ENCODE results near the gene DUSP8. TPM values are rescaled to one million over a fixed set of nuclear protein-coding genes. Genes with fewer than 3 reads are reported as not detected.
"Not testable (repeated sequence)": the region's sequence is repeated elsewhere in the genome, so short reads cannot be mapped to it uniquely, and the experiment has no call there.

DUSP8 gene
- total RNA-seq, 2 experiments from 2014 or later, result 83.9 to 91.2 TPM

DNA sequence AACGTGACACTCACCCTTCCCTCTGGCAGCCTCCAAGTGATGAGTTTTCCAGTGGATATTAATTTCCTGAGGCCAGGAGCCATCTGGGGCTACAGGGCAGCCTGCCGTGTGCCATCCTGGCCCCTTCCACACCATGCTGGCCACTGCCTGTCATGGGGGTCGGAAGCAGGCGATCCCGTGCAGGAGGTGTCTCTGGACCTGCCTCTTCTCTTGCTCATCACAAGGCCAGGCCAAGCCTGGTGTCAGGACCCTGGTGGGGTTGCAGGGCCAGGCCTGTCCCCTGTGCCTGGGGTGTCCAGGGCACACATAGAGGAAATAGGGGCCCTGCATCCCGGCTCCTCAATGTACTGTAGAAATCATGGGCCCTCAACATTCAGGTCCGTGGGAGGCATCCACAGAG lies 32.6 kb upstream of the DUSP8 start:
- no peaks in the 10 kb centered on the region for H3K36me3 ChIP-seq (ENCODE audit: insufficient read depth, low read length)
- DNase-seq, result no peak
- peaks cover 0 to 3% of the 10 kb centered on the region in 2 experiments for H3K27me3 ChIP-seq (ENCODE audit: control insufficient read depth in 1 of 2, insufficient read depth in 2 of 2, low read length in 2 of 2)
- no peak overlapping the region for H3K4me3 Mint-ChIP-seq
- ChIA-PET POLR2A (interaction anchor here (0.8 kb wide), 1 partner anchor 31 kb away, joined by 4 read pairs; no protein-coding TSS in a partner anchor), CTCF (no interaction called here)
- no peak for ATAC-seq (ENCODE audit: poor library complexity)
- TF ChIP-seq, protein P1, sequence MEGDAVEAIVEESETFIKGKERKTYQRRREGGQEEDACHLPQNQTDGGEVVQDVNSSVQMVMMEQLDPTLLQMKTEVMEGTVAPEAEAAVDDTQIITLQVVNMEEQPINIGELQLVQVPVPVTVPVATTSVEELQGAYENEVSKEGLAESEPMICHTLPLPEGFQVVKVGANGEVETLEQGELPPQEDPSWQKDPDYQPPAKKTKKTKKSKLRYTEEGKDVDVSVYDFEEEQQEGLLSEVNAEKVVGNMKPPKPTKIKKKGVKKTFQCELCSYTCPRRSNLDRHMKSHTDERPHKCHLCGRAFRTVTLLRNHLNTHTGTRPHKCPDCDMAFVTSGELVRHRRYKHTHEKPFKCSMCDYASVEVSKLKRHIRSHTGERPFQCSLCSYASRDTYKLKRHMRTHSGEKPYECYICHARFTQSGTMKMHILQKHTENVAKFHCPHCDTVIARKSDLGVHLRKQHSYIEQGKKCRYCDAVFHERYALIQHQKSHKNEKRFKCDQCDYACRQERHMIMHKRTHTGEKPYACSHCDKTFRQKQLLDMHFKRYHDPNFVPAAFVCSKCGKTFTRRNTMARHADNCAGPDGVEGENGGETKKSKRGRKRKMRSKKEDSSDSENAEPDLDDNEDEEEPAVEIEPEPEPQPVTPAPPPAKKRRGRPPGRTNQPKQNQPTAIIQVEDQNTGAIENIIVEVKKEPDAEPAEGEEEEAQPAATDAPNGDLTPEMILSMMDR (IDR thresholded peaks at IDR 0.05), result no peak
- H3K27ac Mint-ChIP-seq, result no peak overlapping the region
- peaks cover 8% of the 10 kb centered on the region for H3K4me1 Mint-ChIP-seq (ENCODE audit: low read depth)
- H3K27ac ChIP-seq (ENCODE audit: low read depth in 1 of 2, low read length in 2 of 2), result no peak overlapping the region
- no peaks in the 10 kb centered on the region for H3K9me3 Mint-ChIP-seq
- intact Hi-C loops (cut with DNase I, micrococcal nuclease), result no loop called here
- no peak overlapping the region for H3K4me3 ChIP-seq (ENCODE audit: low read length)
- H3K36me3 Mint-ChIP-seq (ENCODE audit: low read depth), result no peaks in the 10 kb centered on the region
- peaks cover 15% of the 10 kb centered on the region for H3K4me1 ChIP-seq (ENCODE audit: insufficient read depth, low read length)
- peaks cover 35% of the 10 kb centered on the region for H3K27me3 Mint-ChIP-seq
- H3K9me3 ChIP-seq (ENCODE audit: control insufficient read depth in 1 of 2, insufficient read depth in 1 of 2, low read length in 2 of 2), result no peaks in the 10 kb centered on the region

DNA sequence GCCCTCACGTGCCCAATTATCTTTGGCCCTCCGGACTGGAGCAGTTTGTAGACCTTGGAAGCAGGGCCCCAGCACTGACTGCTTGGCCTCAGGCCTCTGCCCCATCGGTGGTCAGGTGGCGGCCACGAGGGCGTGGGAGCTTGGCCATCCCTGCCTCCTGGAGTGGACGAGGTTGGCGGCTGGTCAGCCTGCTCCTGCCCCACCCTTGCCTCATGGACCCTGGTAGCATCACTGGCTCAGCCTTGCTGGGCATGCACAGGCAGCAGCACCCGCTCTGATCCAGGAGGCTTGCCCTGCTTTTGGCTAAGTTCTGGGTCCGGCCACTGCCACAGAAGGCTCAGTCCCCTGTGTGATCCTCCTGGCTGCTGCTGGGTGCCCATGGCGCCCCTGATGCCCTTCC lies 32.1 kb upstream of the DUSP8 start:
- ATAC-seq (ENCODE audit: poor library complexity) (no peak), DNase-seq (no peak)
- Histone ChIP-seq H3K9me3 (ENCODE audit: control insufficient read depth in 1 of 2, insufficient read depth in 1 of 2, low read length in 2 of 2) (no peaks in the 10 kb centered on the region), H3K4me3 (ENCODE audit: low read length) (no peak overlapping the region), H3K27me3 (ENCODE audit: control insufficient read depth in 1 of 2, insufficient read depth in 2 of 2, low read length in 2 of 2) (peaks cover 0 to 6% of the 10 kb centered on the region in 2 experiments), H3K27ac (ENCODE audit: low read depth in 1 of 2, low read length in 2 of 2) (no peak overlapping the region), H3K36me3 (ENCODE audit: insufficient read depth, low read length) (no peaks in the 10 kb centered on the region), H3K4me1 (ENCODE audit: insufficient read depth, low read length) (peaks cover 15% of the 10 kb centered on the region)
- peaks cover 40% of the 10 kb centered on the region for H3K27me3 Mint-ChIP-seq
- H3K4me3 Mint-ChIP-seq, result no peak overlapping the region
- TF ChIP-seq, protein P1 (IDR thresholded peaks at IDR 0.05), result no peak
- H3K9me3 Mint-ChIP-seq, result no peaks in the 10 kb centered on the region
- H3K4me1 Mint-ChIP-seq (ENCODE audit: low read depth), result peaks cover 8% of the 10 kb centered on the region
- intact Hi-C loops (cut with DNase I, micrococcal nuclease), result no loop called here
- H3K36me3 Mint-ChIP-seq (ENCODE audit: low read depth), result no peaks in the 10 kb centered on the region
- H3K27ac Mint-ChIP-seq, result no peak overlapping the region
- ChIA-PET CTCF (no interaction called here), POLR2A (no interaction called here)

DNA sequence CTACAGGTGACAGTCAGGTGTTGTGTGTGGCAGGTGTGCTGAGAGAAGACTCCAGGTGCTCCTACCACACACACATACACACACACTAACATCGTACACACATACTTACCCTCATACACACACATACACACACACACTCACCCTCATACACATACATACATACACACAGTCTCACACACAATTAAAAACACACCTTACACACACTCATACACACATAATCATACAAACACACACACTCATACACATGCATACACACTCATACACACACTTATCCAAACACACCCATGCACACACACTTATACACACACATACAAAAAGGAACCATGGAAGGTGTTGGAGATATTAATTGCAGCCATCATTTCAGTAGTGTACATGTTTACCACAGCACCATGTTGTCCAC lies 31.6 kb upstream of the DUSP8 start:
- ATAC-seq (ENCODE audit: poor library complexity) (no peak), DNase-seq (no peak)
- H3K9me3 Mint-ChIP-seq, result no peaks in the 10 kb centered on the region
- TF ChIP-seq, protein P1 (IDR thresholded peaks at IDR 0.05), result no peak
- H3K36me3 Mint-ChIP-seq (ENCODE audit: low read depth), result no peaks in the 10 kb centered on the region
- no peak overlapping the region for H3K27ac ChIP-seq (ENCODE audit: low read depth in 1 of 2, low read length in 2 of 2)
- intact Hi-C loops (cut with DNase I, micrococcal nuclease), result no loop called here
- no peak overlapping the region for H3K27ac Mint-ChIP-seq
- peaks cover 46% of the 10 kb centered on the region for H3K27me3 Mint-ChIP-seq
- H3K4me3 ChIP-seq (ENCODE audit: low read length), result no peak overlapping the region
- peaks cover 15% of the 10 kb centered on the region for H3K4me1 ChIP-seq (ENCODE audit: insufficient read depth, low read length)
- H3K9me3 ChIP-seq (ENCODE audit: control insufficient read depth in 1 of 2, insufficient read depth in 1 of 2, low read length in 2 of 2), result no peaks in the 10 kb centered on the region
- peaks cover 0 to 8% of the 10 kb centered on the region in 2 experiments for H3K27me3 ChIP-seq (ENCODE audit: control insufficient read depth in 1 of 2, insufficient read depth in 2 of 2, low read length in 2 of 2)
- no peaks in the 10 kb centered on the region for H3K36me3 ChIP-seq (ENCODE audit: insufficient read depth, low read length)
- no peak overlapping the region for H3K4me3 Mint-ChIP-seq
- peaks cover 8% of the 10 kb centered on the region for H3K4me1 Mint-ChIP-seq (ENCODE audit: low read depth)
- CTCF ChIA-PET, result no interaction called here
- POLR2A ChIA-PET, result no interaction called here

DNA sequence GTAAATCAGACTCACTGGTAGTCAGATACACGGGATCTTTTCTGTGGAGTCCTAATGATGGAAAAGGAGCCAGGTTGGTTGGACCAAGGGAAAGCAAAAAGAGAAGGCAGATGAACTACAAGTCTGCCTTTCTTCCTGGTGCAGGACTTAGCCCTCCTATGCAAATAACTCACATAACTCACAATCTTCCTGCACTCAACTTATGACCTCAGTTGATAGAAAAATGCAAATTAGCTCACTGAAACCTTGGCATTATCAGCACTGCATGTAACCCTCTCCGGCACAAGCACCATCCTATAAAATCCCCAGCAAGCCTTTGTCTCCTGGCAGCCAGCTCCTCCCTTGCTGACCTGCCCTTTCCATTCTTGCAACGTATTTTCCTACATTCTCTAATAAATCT lies 29.6 kb upstream of the DUSP8 start:
- POLR2A ChIA-PET, H3K27ac Mint-ChIP-seq: not testable (repeated sequence)

More for the DNA sequence above, 29.6 kb upstream of the DUSP8 start:
- CTCF ChIA-PET; ATAC-seq (ENCODE audit: poor library complexity); intact Hi-C loops (cut with DNase I, micrococcal nuclease); H3K9me3 ChIP-seq (ENCODE audit: control insufficient read depth in 1 of 2, insufficient read depth in 1 of 2, low read length in 2 of 2); H3K4me3 ChIP-seq (ENCODE audit: low read length); DNase-seq; H3K9me3 Mint-ChIP-seq; H3K27ac ChIP-seq (ENCODE audit: low read depth in 1 of 2, low read length in 2 of 2); H3K36me3 Mint-ChIP-seq (ENCODE audit: low read depth); H3K4me3 Mint-ChIP-seq; H3K36me3 ChIP-seq (ENCODE audit: insufficient read depth, low read length); H3K4me1 Mint-ChIP-seq (ENCODE audit: low read depth): not testable (repeated sequence)
- H3K4me1 ChIP-seq (ENCODE audit: insufficient read depth, low read length), result peaks cover 14% of the 10 kb centered on the region
- H3K27me3 ChIP-seq (ENCODE audit: control insufficient read depth in 1 of 2, insufficient read depth in 2 of 2, low read length in 2 of 2), result peaks cover 4 to 13% of the 10 kb centered on the region in 2 experiments
- H3K27me3 Mint-ChIP-seq, result peaks cover 47% of the 10 kb centered on the region
